SIG-M5 (cell line): ENCODE measurements around the gene AKAP8.

Experiments
- DNase-seq: peaks from one replicate; lab custom pipeline; 2025; lab: John Stamatoyannopoulos, UW

The AKAP8 gene

GRCh38 chr19:15331419-15332310 lies 47.9 kb downstream of the AKAP8 start:
- no peak for DNase-seq

GRCh38 chr19:15330801-15331418 lies 48.7 kb downstream of the AKAP8 start:
- DNase-seq: no peak

GRCh38 chr19:15328312-15328711 lies 51.3 kb downstream of the AKAP8 start:
- DNase-seq: no peak

DNA sequence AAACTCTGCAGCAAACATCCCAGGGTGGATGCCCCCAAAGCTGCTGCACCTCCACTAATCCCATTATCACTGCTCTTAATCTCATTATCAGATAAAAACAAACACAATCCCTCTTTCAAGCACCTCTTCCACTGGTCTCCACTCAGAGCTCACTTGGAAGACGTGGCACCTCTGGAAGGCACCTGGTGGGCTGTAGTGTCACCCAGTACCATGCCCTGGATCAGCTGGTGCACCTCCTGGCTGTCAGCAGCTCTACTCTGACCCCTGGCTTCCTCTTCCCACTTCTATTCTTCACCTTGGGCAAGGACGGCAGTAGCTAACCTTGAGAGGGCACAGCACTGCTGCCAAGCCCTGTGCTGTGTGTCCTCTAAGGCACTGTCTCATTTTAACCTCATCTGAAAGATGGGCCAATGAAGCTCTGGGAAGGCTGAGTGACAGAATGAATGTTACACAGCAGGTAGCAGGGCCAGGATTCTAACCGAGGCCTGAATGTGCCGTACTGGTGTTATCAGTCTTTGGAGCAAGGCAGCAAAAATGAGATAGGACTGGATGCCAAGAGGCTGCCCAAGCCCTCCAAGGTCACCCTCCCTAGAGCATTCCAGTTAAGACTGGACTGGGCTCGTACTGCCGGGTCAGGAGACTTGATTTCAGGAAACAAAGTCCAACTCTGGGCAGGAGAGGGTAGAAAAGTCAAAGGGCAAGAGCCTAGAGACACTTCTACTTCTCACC lies 54.6 kb downstream of the AKAP8 start:
- DNase-seq: no peak

DNA sequence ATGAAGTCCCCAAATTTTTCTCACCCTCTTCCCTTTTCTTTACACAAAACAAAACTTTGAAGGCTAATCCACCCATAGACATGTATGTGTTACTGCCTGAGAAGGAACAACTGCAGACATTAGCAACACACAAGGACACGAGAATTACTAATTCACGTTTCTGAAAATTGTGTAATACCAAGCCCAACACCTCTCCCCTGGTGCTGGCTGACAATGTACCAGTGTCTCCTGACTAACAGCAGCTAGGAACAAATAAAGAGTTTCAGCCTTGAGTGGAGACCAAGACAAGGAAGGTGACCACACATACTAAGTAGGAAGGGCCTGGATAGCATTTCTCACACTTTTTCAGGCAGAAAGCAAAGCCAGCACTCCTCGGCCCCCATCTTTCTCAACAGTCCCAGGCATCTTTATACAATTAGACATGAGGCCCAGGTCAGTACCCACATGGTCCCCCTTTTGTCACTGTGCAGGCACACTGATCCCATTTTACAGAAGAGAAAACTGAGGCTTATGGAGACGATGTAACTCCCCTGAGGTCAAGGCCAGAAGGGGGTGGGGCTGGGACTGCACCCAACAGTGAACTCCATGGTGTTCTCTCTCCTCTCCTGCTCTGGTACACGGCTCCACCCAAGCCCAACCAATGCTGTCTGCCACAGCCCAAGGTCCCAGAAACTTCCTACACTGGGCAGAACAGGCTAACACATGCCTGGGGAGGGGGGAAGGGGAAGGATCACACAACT lies 55.9 kb downstream of the AKAP8 start:
- peak; percentile 34 for DNase-seq

- DNase-seq: no peak
Measured at GRCh38 chr19:15321739-15322138, 57.8 kb downstream of the AKAP8 start.

DNA sequence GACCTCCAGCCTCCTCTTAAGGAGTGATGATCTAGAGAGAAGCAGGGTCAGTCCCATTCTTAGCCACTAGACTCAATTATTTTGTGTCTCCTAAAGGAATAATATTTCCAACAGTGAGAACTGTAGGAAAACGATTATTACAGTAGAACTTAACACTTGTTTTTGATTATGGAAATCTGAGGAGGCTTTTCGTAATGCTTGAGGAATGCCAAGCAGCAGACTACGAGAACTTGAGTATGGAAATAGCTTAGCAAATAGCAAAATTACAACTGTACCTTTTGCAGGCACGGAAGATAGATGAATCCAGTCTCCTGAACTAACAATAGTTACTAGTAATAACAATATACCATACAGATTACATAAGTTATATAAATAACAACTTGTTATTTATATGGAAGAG lies 59.5 kb downstream of the AKAP8 start:
- DNase-seq: no peak

GRCh38 chr19:15318241-15318691 lies 61.3 kb downstream of the AKAP8 start:
- DNase-seq: no peak

- no peak for DNase-seq
Measured at GRCh38 chr19:15317392-15318071, 62.1 kb downstream of the AKAP8 start.

DNA sequence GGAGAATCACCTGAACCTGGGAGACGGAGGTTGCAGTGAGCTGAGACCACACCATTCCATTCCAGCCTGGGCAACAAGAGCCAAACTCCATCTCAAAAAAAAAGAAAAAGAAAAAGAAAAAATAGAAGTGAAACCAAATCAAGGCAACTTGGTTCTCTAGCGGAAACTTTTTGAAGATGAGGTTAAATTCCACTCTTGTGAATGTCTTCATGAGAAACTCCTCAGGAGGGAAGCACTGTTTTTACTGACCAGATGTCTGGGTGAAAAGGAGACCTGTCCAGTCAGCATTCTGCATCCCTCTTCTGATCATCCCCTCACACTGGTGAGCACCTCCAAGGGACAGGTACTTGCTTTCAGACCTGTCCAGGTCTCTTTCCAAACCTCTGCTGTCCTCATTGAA lies 63.1 kb downstream of the AKAP8 start:
- DNase-seq: no peak

DNA sequence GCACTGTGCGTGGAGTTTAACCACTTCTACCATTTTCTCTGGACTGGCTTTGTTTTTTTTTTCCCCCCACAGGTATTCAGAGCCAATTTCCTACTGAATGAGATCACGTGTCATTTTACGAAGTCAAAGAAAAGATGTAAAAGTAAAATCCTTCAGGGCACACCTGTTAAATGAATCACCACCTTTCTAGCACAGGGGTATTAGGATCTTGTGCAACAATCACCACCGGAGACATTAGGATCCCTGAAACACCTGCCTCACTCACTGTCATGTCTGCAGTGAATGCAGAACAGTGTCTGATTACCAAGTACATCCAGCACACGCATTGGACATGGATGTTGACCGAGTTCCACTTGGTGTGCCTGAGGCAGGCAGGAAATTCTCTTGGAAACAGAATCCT lies 64.5 kb downstream of the AKAP8 start:
- DNase-seq: no peak

DNA sequence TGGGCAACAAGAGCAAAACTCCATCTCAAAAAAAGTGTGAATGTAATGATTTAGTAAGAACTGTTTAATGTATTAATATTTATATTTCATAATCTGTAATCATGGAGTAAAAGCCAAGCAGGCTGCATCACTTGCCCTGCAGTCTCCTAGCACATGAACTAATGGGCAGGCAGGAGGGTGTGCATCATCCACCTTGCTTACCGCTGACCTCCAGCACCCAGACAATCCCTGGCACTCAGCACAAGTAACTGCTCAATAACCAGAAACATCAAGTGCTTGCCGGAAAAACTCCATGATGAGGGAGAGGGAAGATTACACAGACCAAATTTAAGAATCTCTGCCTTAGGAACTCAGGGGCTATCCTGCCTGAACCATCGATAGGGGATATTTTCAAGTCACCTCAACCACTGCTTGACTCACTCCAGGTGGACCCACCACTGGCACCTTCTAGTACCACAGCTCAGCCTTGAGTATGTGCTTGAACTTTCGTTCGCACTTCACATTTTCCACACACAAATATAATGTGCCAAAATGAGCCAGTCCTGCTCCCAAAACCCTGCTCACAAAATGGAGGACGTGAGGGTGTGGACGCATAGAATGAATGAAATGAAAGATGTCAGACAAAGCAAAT lies 65.8 kb downstream of the AKAP8 start:
- no peak for DNase-seq

DNA sequence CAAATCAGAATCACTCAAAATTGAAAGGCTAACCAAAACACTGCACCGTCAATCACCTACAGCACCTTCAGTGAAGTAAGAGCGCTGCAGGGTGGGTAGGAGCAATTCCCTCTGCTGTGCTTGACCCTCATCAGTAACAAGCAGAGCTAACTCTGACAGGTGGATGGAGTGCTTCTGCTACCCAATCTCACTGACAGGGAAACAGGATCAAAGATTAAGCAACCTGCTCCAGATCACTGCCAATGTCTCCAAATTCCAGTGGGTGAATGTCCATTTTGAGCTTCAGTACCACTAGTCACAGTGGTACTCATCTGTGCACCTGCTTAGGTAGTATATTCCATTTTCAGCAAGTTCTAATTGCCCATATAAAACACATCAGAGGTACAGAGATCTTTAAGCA lies 72.4 kb downstream of the AKAP8 start:
- no peak for DNase-seq

DNA sequence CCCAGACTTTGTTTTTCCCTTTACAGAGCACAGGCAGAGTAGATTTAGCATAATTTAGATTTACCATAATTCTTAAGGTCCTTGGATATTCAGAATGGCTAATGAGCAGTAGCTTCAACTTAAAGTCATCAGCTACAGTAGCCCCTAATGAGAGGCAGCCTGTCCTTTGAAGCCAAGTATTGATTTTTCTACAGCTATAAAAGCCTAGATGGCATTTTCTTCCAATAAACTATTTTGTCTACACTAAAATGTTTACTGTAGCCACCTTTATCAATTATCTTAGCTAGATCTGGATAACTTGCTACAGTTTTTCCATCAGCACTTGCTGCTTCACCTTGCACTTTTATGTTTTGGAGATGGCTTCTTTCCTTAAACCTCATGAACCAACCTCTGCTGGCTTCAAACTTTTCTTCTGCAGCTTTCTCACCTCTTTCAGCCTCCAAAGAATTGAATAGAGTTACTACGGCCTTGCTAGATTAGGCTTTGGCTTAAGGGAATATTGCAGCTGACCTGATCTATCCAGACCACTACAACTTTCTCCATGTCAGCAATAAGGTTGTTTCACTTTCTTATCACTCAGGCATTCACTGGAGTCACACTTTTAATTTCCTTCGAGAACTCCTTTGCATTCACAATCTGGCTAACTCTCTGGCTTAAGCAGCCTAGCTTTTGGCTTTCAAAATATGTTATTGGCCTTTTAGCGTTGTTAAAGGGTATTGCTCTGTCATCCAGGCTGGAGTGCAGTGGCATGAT lies 73.8 kb downstream of the AKAP8 start:
- DNase-seq: no peak

GRCh38 chr19:15304140-15304705 lies 75.4 kb downstream of the AKAP8 start:
- no peak for DNase-seq
